ENCODE data around the gene FAM83C. TPM values are rescaled to one million over a fixed set of nuclear protein-coding genes. Genes with fewer than 3 reads are reported as not detected.

Gene FAM83C
- total RNA-seq, 1 donor from 2014 or later, result not detected

GRCh38 chr20:35260426-35260825 lies 31.8 kb downstream of the FAM83C start:
- Histone ChIP-seq H3K27me3 (no peaks in the 10 kb centered on the region), H3K36me3 (no peaks in the 10 kb centered on the region), H3K27ac (no peak overlapping the region), H3K4me2 (peak overlapping the region; percentile 6), H2AFZ (replicated peaks) (no peak overlapping the region), H3K4me3 (no peak overlapping the region), H3F3A (ENCODE audit: low read depth) (peaks cover 49% of the 10 kb centered on the region), H4K20me1 (ENCODE audit: low read depth) (no peaks in the 10 kb centered on the region), H3K4me1 (peaks cover 48% of the 10 kb centered on the region), H3K9ac (no peak overlapping the region), H3K9me3 (ENCODE audit: low read depth) (no peaks in the 10 kb centered on the region), H3K79me2 (ENCODE audit: low read depth) (no peaks in the 10 kb centered on the region)
- no peaks in the 10 kb centered on the region for H3K36me3 Mint-ChIP-seq
- H3K9me3 Mint-ChIP-seq, result no peaks in the 10 kb centered on the region
- H3K4me3 Mint-ChIP-seq, result no peak overlapping the region
- TF ChIP-seq CTCF (IDR thresholded peaks at IDR 0.05) (no peak), EZH2 (IDR thresholded peaks at IDR 0.05) (no peak)
- DNase-seq (ENCODE audit: low spot score), result no peak
- H3K4me1 Mint-ChIP-seq, result peaks cover 28% of the 10 kb centered on the region
- H3K27ac Mint-ChIP-seq, result no peak overlapping the region
- H3K27me3 Mint-ChIP-seq (ENCODE audit: insufficient read depth, low read depth), result peaks cover 5% of the 10 kb centered on the region

- Histone ChIP-seq H3K4me1 (peaks cover 33% of the 10 kb centered on the region), H2AFZ (replicated peaks) (no peak overlapping the region), H3K9me3 (ENCODE audit: low read depth) (no peaks in the 10 kb centered on the region), H3K4me2 (no peak overlapping the region), H3K4me3 (no peak overlapping the region), H3F3A (ENCODE audit: low read depth) (peaks cover 31% of the 10 kb centered on the region), H3K36me3 (no peaks in the 10 kb centered on the region), H3K27ac (no peak overlapping the region), H4K20me1 (ENCODE audit: low read depth) (no peaks in the 10 kb centered on the region), H3K79me2 (ENCODE audit: low read depth) (no peaks in the 10 kb centered on the region), H3K9ac (no peak overlapping the region), H3K27me3 (no peaks in the 10 kb centered on the region)
- H3K4me3 Mint-ChIP-seq, result no peak overlapping the region
- no peaks in the 10 kb centered on the region for H3K36me3 Mint-ChIP-seq
- DNase-seq (ENCODE audit: low spot score), result no peak
- no peak overlapping the region for H3K27ac Mint-ChIP-seq
- H3K27me3 Mint-ChIP-seq (ENCODE audit: insufficient read depth, low read depth), result peaks cover 5% of the 10 kb centered on the region
- no peaks in the 10 kb centered on the region for H3K9me3 Mint-ChIP-seq
- H3K4me1 Mint-ChIP-seq, result peaks cover 13% of the 10 kb centered on the region
- no peak for TF ChIP-seq EZH2 (IDR thresholded peaks at IDR 0.05)
- no peak for TF ChIP-seq EZH2phosphoT487 (IDR thresholded peaks at IDR 0.05)
- TF ChIP-seq CTCF (IDR thresholded peaks at IDR 0.05), result no peak
Observed at GRCh38 chr20:35257175-35257909, 34.9 kb downstream of the FAM83C start.

- Mint-ChIP-seq H3K27me3 (ENCODE audit: insufficient read depth, low read depth) (peaks cover 2% of the 10 kb centered on the region), H3K9me3 (no peaks in the 10 kb centered on the region), H3K4me1 (peaks cover 7% of the 10 kb centered on the region), H3K4me3 (no peak overlapping the region), H3K27ac (no peak overlapping the region), H3K36me3 (no peaks in the 10 kb centered on the region)
- H3K4me3 ChIP-seq, result no peak overlapping the region
- no peak overlapping the region for H3K27ac ChIP-seq
- no peak for DNase-seq (ENCODE audit: low spot score)
- no peak overlapping the region for H3K9ac ChIP-seq
- H3F3A ChIP-seq (ENCODE audit: low read depth), result peaks cover 4% of the 10 kb centered on the region
- H3K27me3 ChIP-seq, result no peaks in the 10 kb centered on the region
- H3K9me3 ChIP-seq (ENCODE audit: low read depth), result no peaks in the 10 kb centered on the region
- no peak overlapping the region for H2AFZ ChIP-seq (replicated peaks)
- H3K36me3 ChIP-seq, result no peaks in the 10 kb centered on the region
- H4K20me1 ChIP-seq (ENCODE audit: low read depth), result no peaks in the 10 kb centered on the region
- TF ChIP-seq EZH2 (IDR thresholded peaks at IDR 0.05) (no peak), CTCF (IDR thresholded peaks at IDR 0.05) (no peak), EZH2phosphoT487 (IDR thresholded peaks at IDR 0.05) (no peak)
- H3K4me2 ChIP-seq, result no peak overlapping the region
- peaks cover 9% of the 10 kb centered on the region for H3K4me1 ChIP-seq
- H3K79me2 ChIP-seq (ENCODE audit: low read depth), result no peaks in the 10 kb centered on the region
Observed at GRCh38 chr20:35254448-35254999, 37.7 kb downstream of the FAM83C start.
